ENCODE measurements around the gene BAAT.
"Not testable (repeated sequence)": the region's sequence is repeated elsewhere in the genome, so short reads cannot be mapped to it uniquely, and the experiment has no call there.

Gene BAAT

DNA sequence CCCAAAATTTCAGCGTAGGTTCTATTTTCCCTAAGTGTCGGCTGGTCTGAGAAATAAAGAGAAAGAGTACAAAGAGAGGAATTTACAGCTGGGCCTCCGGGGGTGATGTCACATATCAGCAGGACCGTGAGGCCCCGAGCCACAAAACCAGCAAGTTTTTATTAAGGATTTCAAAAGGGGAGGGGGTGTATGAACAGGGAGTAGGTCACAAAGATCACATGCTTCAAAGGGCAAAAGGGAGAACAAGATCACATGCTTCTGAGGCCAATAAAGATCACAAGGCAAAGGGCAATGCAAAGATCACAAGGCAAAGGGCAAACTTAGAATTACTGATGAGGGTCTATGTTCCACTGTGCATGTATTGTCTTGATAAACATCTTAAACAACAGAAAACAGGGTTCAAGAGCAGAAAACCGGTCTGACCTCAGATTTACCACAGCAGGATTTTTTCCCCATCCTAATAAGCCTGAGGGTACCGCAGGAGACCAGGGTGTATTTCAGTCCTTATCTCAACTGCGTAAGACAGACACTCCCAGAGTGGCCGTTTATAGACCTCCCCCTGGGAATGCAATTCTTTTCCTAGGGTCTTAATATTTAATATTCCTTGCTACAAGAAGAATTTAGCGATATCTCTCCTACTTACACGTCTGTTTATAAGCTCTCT is at the start of gene BAAT:
Gene BAAT, minus strand, starts transcription at position 134 of the 664 bp plus-strand sequence. CDS start 13,602 bp downstream, outside the sequence.
- DNase-seq = not testable (repeated sequence)

DNA sequence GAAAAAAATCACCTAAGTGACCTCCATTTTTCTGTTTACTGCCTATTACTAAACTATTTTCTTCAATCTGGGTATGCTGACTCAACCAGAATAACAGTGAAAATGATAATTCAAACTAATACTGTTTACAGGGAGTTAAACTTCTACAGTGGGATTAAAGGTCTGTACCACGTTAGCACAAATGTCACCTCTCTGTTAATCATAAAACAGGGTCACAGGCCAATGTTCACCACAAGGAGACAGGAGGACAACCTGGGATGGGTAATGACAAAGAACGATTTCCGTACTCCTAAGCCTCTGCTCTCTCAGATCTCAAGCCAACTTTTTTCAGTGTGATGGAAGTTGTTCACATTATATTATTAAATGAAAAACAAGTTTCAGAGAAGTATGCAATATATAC is 48.4 kb upstream of the BAAT start:
- no peak for DNase-seq

DNA sequence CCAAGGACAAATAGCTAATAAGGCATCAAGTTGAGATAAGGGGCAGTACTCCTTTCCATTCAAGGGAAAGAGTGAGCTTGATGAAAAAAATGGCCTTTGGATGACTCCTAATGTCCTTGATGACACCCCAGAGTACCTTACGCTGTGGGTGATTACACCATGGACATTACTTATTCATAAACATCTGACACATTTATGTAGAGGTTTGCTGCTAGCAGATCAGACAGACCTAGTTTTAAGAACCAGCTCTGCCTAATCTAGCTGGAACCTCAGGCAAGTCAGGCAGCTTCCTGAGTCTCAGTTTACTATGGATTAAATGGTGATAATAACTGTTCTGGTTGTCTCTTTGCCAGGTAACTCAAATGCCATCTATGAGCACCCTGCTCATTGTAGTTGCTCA is 47.9 kb upstream of the BAAT start:
- no peak for DNase-seq

DNA sequence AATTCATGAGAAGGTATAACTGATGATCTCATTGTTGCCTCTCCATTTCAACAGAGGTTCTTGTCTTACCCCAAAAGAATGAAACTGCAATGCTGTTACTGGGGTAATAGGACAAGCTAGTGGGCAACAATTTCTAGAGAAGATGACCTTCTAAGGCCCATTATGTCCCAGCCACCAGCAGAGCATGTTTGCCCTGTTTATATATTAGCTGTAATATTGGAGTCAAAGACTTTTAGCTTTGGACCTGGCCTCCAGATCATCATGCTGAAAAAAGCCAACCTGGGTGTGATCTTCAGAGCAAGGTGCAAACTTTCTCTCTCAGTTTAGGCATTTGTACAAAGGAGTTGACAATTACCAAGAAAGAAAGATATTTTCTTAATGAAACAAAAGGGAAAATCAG is 47.4 kb upstream of the BAAT start:
- DNase-seq = no peak

DNA sequence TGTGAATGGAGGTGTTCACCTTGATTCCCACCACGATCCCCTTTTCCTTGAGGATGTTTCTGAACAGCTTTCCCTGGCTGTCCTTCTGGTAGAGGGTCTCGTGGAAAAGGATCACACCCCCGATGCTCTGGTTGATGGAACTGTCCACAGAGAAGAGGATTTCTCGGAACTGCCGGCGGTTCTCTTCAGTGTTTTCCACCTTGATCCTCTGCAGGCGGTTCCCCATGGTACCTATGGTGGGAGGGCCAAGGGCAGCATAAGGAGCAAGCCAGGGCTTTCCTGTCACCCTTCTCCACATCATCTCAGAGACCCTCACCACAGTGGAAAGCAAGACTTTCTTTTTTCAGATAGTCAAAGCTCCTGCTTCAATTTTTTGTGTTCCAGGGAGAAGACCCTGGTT is 44.9 kb upstream of the BAAT start:
- no peak for DNase-seq

DNA sequence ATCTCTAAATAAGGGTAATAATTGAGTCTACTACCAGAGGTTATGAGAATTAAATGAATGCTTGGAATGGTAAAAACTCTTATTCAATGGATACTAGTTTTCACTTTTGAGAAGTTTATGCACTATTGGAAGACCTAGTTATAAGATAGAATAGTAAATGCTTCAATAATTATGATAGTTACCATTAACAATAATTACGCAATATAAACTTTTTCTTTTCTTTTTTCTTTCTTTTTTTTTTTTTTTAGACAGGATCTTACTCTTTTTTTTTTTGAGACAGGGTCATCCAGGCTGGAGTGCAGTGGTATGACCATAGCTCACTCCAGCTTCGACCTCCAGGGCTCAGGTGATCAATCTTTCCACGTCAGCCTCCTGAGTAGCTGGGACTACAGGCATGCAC is 44.1 kb upstream of the BAAT start:
- DNase-seq = no peak

DNA sequence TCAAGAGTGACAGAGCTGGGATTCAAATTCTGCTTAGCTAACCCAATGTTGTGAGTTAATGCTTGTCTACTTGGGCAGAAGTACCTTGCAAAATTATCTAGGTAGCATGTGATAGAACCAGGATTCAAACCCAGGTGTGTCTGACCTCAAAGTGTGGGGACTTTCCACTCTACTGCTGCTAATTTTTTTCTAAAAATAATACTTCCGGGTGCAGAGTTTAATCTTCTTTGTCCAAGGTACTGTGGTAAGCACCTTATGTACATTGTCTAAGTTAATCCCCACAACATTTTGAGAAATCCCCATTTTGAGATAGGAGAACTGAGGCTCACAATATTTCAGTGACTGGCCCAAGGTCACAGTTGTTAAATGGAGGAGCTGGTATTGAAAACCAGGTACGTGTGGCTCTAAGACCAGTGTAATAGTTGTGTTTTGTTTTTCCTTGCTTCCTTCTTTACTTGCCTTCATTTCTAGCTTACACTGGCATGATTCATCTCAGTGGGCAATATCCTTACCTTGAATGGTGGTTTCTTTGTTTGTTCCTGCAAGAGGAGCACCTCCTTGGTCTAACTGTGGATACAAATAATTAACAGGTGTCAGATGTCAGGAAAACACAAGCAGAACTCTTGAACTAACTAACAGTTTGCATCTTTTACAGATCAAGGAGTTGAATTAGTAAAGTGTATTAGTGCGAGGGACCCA is 43.3 kb upstream of the BAAT start:
- DNase-seq = no peak

DNA sequence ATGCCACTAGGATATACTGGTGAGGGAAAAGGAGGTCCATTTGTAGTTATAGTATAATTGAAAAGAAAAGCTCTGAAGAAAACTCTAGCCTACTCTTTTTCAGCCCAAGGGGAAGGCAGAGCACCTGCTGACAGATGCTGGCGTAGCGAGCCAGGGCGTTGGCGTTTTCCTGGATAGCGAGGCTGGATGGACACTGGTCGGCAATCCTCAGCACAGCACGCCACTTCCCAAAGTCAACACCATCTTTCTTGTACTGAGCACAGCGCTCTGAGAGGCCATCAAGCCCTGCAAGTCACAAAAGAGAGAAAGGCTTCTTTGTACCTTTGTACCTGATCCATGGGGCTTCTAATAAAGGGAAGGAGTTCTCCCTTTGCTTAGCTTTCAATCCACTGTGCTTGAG is 42.6 kb upstream of the BAAT start:
- no peak for DNase-seq

DNA sequence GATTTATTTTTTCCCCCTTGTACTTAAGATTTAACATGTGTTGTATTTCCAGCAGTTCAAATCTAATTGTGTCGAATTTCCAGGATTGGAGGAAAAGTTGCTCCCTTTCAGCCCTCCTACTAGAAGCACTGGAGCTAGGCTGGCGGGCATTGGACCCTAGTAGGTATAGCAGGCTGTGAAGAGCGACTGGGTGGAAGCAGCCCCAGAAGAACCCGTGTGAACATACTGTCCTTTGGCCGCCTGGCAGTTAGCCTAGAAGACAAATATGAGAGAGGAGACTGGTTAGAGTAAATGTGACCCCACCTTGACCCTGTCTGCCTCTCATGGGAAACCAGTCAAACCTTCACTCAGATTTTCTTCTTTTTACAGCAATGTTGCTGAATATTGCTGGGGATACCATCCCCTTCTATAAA is 36.9 kb upstream of the BAAT start:
- no peak for DNase-seq

DNA sequence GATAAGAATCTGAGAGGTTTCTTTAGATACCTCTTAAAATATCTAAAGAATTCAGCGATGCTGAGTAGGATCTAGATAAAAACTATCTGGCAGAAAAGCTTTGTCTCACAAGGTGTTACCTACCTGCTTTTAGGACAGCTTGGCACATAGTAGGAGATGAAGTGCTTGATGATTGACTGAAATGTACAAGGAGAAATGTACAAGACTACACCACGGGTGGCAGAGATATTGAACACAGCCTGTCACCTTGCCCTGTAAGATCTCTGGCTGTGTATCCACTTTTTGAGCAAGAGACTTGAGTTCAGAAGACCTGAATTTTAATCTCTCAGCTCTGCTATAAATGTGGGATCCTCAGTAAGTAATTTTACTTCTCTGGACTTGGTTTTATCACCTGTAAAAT is 35.1 kb upstream of the BAAT start:
- no peak for DNase-seq

DNA sequence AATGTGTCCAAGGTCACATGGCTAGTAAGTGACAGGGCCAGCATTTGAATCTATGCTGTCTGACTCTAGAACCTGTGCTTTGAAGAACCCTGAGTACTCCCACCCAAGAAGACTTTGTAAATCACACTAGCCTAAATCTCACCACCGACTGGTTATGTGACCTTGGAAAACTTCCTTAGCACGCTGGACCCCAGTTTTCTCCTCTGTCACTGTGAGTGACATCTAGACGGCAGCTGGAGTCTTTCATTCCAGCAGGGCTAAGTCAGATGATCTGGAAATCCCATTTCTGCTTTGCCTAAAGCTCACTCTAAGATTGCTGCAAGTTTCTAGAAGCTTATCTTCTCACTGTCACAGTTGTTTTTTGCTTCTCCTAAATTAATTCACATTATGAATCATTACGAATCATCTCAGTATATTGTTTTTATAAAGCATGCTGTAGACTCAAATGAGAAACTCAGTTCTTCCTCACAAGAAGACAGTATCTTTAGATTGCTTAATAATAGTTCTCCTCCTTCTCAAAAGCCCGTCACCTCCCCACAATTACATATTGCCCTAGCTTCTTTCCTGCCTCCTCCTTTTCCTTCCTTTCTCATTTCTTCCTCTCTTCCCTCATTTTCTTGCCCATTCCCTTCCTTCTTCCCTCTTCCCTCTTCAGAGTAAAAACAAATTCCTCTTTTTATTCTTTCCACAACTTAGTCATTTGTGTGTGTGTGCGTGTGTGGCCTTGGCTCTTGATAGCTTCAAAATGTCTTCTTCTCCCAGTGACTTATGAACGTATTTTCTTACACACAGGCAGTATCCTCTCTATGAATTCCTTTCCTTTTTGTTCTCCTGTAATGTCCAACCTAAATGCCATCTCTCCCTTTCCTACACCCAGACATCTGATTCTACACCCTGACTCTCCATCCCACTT is 34.0 kb upstream of the BAAT start:
- no peak for DNase-seq

DNA sequence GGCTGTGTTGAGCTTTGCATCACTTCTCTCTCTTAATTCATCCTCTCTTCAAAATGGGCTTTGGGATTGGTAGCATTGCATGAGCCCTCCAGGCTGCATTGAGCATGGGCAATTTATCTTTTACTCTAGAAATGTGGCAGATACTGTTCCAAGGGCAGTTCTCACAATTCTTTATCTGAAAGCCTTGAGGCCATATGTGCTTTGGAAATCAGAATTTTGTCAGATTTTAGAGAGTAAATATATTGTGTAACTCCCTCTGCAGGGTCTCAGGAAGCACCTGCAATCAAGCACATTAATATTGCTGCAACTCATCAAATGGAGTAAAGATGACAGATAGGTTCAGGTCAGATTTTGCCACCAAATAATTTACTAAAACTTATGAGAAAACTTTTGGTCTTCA is 33.2 kb upstream of the BAAT start:
- no peak for DNase-seq

DNA sequence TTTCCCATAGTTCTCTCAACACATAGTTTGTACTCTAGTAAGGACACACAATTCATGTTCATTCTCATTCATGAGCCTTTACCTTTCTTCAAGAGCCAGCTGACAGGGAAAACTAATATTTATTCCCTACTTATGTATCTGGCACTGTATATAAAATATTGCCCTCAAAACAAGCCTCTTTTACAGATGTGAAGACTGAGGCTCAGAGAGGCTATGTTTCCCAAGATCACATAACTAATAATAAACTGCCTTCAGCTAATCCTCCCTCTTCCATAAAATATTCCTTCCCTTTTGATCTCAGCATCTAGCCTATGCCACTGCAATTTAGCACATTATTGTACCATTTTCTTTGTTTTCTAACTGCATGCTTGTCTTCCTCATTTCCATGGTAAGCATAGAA is 32.6 kb upstream of the BAAT start:
- no peak for DNase-seq

DNA sequence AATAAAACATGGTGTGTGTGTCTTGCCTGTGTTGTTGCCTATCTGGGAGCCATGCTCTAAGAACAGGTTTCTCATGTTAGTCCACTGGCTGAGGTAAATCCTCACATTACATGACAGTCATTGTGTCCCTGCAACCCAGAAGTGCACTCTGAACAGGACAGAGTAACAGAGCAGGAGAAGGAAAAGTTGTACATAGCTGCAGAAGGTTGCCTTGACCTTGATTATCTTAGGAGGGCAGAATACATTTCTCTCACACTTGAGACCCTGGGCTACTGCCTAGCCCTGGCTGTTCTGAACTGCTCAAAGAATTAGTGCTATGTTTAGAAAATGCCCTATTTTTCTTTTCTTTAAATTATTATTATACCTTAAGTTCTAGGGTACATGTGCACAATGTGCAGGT is 30.8 kb upstream of the BAAT start:
- DNase-seq = no peak

DNA sequence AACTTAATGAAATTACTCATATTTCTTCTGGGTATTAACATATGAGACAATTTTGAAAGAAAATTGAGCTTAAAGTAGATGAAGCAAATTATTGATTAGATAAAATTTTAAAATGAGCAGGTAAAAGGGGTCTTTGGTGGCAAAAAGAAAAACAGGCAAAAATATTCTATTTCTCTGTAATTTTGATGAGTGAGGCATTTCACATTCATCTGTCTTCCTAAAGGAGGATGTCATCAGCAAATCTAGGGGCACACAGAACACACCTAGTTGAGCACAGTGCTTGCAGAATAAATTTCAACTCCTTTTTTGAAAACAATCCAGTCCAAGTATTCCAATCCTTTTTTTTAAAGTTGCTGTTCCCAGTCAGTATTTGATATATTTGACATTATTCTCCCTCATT is 30.0 kb upstream of the BAAT start:
- no peak for DNase-seq

DNA sequence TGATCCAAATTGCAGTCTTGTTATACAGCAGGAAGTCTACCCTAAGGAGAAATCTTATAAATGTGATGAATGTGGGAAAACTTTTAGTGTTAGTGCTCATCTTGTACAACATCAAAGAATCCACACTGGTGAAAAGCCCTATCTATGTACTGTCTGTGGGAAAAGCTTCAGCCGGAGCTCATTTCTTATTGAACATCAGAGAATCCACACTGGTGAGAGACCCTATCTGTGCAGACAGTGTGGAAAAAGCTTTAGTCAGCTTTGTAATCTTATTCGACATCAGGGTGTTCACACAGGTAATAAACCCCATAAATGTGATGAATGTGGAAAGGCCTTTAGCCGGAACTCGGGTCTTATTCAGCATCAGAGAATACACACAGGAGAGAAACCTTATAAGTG is 24.3 kb upstream of the BAAT start:
- DNase-seq = no peak

DNA sequence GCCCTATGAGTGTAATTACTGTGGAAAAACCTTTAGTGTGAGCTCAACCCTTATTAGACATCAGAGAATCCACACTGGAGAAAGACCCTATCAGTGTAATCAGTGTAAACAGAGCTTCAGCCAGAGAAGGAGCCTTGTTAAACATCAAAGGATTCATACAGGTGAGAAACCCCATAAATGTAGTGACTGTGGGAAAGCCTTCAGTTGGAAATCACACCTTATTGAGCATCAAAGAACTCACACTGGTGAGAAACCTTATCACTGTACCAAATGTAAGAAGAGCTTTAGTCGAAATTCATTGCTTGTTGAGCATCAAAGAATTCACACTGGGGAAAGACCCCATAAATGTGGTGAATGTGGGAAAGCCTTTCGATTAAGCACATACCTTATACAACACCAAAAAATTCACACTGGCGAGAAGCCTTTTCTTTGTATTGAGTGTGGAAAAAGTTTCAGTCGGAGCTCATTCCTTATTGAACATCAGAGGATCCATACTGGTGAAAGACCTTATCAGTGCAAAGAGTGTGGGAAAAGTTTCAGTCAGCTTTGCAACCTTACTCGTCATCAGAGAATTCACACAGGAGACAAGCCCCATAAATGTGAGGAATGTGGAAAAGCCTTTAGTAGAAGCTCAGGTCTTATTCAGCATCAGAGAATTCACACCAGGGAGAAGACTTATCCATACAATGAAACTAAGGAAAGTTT is 23.7 kb upstream of the BAAT start:
- DNase-seq = no peak

DNA sequence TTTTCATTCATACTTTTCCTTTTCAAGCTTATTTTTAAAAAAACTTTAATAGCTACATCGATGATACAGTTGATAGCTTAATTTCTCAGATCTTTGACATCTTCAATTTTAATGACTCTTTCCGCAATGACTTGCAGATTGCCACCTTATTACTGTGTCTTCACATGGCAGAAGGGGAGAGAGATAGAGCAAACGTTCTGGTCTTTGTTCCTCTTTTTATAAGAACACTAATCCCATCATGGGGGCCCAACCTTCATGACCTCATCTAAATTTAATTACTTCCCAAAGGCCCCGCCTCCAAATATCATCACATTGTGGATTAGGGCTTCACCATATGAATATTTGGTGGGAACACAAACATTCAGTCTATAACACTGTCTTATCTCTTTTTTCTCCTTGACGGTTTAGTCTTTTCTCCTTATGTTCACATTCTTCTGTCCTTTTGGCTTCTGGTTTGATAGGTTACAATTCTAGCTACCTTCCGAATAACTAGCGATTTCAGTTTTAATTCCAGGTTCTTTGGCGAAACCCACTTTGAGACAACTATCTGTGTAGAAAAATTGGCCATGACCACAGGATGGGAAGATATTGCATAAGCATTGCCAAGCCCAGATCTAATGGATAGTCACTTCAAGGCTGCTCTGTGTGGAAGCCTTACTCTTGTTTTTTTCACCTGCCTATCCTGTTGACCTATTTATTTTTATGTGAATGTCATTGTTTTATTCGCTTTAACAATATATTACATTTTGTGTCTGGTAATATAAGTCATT is 18.9 kb upstream of the BAAT start:
- DNase-seq = no peak

DNA sequence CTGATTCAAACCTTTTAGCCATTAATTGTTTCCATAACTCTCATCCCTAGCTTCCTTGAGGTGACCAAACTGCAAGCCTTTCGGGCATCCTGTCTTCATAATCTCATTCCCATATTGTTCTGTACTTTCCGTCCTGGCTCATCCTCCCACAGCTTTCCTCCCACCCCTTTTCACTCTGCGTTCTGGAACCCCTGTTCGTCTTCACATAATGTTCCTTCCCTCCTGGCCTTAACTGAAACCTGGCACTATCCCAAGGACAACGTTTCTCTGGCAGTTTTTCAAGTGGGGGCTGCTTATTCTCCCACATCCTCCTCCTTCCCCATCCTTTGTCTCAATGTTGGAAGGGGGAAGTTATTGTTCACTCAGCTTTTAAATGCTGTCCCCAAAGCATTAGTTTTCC is 15.3 kb upstream of the BAAT start:
- no peak for DNase-seq

DNA sequence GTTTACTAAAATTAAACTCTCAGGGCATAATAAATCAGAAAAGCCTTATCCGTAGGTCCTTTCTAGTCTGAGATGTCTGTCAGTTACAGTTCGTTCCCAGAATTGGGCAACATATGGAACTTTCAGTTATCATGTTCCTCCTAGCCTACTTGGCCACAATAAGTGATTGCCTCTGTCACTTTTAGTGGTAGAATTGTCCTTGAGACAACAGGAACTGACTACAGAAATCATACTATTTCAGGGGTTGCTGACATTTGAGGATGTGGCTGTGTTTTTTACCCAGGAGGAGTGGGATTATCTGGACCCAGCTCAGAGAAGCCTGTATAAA is 14.8 kb upstream of the BAAT start:
- DNase-seq = no peak

DNA sequence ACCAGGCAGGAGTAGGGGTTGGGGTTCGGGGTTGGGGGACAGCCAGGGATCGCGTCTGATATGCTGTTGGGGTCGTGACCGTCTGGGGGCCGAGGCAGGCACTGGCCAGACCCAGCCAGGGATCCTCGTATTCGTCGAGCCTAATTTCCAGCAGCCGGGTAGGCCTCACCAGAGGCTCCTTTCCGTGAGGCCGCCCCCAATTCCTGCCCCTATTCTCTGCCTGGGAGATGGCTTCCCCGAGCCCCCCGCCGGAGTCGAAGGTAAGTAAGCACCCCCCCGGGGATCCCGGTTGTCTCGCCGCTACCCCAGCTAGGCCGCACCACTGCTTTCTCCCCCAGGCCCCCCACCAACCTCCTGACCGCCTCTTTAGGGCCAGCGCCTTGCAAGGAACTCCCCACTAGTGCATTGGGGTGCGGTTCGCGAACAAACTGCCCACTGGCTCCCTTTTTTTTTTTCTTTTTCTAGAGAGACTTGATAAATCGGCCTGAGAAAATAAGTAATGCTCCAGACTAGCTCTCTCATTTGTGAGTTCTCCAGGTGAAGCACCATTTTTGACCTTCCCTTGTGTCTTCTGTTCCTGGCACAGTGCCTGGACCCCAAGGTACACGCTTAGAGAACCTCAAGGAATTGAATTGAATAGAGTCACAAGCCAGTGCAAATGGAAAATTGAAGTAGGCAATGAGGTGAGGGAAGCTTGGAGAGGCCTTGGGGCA is 14.3 kb upstream of the BAAT start:
- no peak for DNase-seq

Data from activated T-cell treated with anti-CD3 and anti-CD28 coated beads, Interleukin-2, amount 50 U/mL, for 48 hours (primary cell).